Stimulated activated CD8-positive, alpha-beta memory T cell treated with anti-CD3 and anti-CD28 coated beads, Interleukin-2, amount 100 ng/mL, for 48 hours (primary cell): ENCODE data around the gene HECTD4.

ENCODE experiments used
- DNase-seq, 2 donors: peaks; one replicate each; pipeline ENCODE4 v3.0.0-alpha.2; 2020; ENCODE audit warnings: low read depth in 2 of 2

HECTD4 gene

DNA sequence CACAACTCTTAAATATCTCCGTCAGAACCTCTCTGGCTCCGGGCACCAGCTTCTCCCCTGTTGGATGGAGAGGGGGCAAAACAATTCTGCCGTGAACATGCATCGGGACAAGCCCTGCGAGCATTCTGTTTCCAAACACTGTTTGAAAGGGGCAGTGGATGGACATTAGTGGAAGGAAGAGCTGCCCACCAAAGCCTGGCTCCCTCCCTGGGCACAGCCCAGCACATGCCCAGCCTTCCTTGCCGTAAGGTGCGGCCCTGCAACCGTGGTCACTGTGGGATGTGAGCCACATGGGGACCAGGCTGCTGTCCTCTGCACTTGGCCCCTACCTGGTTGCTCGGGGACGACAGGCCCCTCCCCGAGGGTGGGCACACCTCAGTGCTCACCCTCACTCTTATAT is 202.9 kb downstream of the HECTD4 start:
- no peak for DNase-seq

DNA sequence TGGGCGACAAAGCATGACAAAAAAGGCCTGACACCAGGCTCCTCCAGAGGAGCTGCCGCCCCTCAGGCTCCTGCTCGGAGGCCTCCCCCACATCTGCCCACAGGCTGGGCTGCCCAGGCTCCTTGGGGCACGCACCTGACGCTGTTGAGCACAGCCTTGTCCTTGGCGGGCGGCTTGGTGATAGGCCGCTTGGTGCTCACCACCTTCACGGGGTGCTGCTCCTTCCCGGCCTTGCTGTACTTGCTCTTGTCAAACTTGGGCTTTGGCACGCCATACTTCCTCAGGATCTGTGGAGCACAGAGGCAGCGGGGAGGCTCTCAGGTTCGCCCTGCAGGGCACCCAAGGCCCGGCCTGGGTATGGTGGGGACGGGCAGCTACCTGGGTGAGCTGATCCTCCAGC is 203.4 kb downstream of the HECTD4 start:
- no peak for DNase-seq

DNA sequence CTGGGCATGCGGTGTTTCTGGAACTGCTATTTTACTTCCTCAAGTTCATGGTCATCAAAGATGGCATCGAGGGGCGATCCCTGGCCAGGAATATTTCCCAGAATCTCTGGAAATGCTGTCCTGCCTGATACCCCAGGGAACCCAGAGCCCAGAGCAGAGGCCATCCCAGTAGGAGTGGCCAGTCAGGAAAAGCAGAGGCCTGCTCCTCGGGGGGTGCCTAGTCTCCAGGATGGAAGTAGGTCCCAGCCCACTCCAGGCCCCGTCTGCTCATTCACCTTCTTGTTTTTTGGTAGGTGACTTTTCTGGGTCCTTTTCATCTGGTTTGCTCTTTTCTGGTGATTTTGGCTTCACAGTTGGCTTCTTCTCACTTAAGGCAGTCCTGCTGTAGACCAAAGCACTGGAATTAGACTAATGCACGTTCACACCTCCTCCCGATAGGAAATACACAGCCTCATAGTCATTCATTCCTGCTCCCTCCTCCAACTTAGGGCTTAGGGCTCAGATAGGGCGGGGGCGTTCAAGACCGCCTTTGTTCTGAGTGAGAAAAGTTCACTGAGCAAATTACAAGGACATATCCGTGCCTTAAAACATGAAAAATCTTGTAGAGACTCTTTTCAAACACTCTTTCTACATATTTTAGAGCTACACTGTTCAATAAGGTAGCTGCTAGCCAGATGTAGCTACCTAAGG is 205.8 kb downstream of the HECTD4 start:
- no peak for DNase-seq

DNA sequence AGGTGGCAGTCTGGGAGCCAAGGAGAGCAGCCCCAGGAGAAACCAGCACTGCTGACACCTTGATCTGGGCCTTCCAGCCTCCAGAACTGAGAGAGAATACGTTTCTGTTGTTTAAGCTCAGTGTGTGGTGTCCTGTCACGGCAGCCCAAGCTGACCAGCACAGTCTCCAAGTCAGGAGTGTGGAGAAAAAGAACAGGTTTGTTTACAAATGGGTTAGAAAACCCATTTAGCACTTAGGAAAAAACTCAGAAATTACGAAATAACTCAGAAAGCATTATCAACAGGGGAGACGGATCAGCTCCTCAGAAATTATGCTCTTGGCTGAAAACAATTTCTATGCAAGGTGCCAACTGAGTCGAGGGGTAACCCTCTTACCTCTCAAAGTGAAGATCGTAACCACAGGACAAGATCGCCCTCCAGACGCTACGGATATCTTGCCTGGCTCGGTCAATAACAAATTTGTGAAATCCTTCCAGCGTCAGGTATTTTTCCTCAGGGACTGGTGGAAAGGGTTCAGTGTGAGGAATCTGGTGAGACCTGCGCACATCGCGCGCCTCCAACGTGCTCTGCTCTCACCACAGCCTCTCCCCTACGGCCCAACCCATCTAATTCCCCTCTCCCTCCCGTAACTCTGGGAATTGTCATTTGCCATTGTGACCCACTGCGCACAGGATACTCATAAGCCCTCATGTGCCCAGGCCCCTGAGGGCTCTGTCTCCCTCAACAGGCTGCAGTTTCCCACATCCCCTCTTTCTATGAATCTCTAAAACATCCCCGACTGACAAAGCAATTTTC is 206.7 kb downstream of the HECTD4 start:
- DNase-seq, result no peak

DNA sequence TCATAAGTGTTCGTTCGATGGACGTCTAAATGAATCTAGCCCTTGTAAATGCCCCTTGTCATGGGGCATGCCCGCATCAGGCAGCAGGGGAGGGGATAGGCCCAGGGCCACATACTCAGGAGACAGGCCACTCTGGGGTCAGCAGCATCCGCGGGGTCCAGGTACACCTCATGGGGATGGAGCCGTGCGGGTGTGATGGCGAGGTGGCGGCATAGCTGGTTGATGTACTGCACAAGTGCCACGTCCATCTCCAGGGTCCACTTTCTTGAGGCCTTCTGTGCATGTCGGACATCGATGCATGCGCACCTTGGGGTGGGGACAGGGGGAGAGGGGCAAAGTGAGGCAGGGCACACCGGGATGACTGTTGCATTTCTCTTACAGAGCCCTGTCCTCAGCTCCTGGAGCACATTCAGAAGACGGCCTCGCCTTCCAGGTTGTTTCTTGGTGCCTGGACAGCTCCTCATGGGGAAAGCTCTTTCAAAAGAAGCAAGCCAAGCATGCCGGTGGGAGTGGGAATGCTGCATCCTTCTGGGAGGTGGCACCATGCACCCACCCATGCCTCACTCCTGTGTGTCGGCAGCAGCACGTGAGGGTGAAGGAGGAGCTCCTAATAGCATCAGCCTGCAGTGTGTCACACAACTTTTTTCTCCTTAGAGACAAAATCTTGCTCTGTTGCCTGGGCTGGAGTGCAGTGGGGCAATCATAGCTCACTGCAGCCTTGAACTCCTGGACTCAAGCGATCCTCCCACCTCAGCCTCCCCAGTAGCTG is 209.5 kb downstream of the HECTD4 start:
- no peak for DNase-seq

DNA sequence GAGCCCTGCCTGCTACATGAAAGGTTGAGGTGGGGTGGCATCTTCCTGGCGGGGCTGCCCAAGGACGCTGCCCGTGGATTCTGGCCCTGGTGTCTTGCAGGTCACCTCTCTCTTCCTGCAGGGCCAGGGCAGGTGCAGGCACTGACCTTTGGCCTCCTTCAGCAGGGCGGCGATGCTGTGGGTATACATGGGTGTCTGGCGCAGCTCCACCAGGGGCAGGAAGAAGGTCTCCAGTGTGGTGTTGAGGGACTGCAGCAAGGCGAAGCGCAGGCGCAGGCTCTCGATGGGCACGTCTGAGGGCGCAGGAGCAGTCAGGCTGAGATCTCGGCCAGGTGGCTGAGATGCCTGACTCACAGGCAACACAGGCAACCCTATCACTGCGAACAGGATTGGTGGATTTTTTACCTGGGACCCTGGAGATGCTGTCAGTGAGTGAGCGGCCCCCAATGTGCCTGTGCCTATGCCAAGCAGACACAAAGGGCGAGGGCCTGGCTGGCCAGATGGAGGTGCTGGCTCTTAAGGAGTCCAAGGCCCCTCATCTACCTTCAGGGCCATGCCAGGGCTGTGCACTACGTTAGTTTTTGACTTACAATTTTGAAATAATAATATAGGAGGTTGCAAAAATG is 211.1 kb downstream of the HECTD4 start:
- no peak for DNase-seq

DNA sequence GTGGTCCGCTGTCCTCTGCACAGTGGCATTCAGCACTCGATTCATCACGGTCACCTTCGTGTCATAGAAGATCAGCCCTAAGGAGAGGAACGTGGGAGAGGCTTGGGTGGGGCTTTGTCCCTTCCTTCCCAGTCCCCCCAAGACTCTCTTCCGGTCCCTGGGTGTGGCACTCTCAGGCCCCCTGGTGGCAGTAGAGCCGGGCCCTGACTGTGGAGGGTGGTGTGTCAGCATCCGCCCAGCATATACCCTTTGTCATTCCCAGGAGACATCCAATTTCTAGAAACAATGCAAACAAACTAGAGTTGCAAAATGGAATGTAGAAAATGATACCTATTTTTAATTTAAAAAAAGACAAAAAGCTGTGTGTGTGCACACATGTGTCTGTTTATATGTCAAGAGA is 211.9 kb downstream of the HECTD4 start:
- peak; percentile 12 to 16 for DNase-seq

DNA sequence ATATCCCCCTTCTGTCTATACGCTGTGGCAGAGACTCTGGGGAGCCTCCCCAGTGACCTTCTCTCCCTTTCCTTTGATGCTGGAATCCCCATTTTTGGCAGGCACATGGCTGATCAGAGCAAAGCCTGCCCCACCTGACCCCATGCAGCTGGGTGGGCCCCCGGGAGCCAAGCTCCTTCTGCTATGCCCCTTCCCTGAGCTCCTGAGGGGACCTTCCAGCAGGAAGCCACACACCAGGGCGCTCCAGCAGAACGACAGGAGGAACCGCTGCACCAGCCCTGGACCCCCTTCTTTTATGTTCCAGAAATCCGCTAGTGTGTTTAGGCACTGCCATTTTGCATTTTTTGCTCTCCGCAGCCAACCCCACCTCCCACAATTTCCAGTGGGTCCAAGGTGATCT is 212.3 kb downstream of the HECTD4 start:
- no peak for DNase-seq

DNA sequence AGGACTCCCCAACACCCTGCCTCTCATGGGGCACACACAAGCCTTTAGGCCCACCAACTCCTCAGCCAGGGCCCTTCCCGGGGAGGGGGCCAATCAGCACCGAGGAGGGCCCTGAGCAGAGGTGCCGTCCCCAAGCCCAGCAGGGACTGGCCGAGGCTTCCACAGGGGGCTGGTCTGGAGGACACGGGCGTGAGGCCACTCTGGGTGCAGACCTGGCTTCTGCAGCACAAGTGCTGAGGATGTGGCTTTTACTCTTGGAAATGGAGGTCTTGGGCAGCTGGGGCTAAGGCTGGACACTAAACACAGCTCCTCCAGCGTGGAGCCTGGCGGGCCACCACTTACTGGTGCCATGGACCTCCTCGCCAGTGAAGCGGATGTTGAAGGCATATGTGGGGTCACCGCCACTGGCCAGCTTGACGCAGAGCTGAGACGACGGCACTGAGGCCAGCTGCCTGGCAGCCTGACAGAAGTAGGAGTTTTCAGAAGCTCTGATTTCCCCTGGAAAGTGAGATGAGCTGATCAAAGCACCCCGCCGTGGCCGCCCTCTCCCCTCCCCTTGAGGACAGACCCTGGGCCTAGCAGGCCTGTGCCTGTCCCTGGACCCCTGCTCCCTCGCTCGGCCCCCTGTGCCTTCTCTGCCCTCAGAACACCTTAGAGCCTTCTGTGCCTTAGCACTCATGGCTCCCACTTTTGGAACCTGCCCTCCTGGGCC is 212.9 kb downstream of the HECTD4 start:
- no peak for DNase-seq

DNA sequence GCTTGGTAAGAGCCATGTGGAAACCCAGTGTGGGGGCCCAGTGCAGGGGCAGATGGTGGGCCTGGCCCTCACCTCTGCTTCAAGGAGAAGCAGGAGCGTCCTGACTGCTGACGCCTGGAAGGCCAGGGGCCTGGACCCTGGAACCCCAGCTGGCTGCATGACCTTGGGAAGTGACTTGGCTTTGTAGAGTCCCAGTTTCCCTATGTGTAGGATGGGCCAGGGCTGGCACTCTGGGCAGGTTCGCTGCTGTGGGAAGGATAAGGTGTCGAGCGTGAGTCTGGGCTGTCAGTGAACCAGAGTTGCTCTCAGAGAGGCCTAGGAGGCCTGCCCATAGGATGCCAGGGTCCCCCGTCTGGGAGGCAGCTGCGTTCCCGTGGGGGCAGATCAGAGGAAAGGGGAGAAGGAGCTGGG is 213.7 kb downstream of the HECTD4 start:
- DNase-seq, result no peak

DNA sequence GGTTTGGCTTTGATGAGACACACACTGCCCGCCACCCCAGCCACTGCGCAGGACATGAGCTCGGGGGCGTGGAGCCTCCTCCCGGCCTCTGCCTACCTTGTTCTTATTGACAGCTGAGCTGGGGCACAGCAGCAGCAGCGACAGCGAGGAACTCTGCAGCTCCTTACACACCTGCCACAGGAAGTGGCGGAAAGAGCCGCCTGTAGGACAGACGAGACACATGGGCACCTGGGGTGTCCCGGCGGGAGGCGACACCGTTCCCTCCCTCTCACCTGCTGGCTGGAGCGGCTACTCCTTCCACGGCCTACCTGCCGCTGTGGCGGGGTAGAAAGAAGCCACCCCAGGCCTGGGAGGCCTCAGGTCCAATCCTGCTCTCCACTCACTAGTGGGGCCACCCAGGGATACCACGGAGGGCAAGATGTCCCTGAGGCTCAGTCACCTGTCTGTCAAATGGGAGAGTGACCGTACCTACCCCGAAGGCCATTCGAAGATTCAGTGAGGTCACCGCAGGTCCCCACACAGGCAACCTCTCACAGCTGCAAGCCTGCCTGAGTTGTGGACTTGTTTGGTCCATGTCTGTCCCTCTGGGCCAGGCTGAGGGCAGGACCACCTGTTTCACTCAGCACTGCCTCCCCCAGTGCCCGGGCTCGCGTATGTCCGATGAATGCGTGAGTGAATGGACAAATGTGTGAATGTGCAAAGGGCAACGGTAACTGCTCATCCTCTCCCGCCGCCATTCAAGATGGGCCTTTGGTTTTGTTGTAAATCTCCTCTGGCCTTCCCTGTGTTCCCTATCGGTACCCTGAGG is 214.3 kb downstream of the HECTD4 start:
- DNase-seq, result no peak

DNA sequence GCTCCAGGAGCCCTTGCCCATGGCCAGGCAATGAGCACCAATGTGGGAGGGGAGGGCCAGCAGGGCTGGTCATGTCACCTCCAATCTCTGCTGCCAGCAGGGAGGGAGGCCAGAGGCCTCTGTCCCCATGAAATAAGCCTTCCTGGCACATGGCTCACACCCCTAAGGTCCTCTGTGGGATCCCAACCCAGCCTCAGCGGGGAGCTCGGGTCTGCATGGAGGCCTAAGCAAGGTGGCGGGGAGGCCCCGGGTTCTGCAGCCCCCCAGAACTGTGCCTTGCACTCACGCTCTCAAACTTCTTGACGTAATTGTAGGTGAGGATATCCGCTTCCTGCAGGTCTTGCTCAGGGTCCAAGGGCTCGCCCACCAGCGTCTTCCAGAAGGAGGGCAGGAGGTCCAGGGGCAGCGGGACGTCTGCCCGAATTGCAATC is 215.2 kb downstream of the HECTD4 start:
- DNase-seq, result no peak

DNA sequence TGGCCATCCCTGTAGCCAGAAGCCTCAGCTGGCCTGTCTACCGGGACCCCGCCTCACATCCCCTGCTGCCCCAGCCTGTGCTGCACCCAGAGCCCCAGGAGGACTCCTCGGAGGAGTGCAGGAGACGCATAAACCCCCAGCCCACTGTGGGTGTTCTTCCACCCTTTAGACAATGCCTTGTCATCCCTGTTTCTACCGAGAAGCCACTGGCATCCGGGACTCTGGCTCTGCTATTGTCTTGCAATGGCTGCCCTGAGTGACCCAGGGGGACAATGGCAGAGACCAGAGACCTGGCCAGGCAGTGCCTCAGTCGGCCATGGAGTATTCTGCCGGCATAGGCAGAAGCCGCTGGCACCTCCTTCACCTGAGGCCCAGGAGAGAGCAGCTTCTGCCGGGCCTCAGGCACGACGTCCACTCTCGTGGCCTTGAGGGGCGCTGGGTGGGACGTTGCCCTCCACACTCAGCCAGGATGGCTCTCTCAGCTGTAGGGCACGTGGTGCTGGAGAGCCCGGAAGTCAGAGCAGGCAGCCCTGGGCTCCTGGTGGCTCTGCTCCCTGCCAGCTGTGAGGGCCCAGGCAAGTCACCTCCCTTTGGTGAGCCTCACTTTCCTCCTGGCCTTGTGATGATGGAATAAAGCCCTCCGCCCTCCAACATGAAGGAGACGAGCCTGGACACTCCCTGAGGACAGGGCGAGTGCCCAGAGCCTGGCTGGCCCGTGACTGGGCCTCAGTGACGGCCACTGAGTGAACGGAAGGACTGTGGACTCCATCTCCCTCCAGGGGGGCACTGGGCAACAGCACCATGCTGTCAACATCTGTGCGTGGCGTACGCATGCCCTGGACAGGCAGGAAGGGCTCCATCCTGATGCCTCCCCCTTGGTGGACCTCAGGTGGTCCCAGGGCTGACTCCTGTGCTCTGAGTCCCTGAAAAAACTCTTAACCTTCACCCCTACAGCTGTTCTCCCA is 215.9 kb downstream of the HECTD4 start:
- DNase-seq, result no peak

DNA sequence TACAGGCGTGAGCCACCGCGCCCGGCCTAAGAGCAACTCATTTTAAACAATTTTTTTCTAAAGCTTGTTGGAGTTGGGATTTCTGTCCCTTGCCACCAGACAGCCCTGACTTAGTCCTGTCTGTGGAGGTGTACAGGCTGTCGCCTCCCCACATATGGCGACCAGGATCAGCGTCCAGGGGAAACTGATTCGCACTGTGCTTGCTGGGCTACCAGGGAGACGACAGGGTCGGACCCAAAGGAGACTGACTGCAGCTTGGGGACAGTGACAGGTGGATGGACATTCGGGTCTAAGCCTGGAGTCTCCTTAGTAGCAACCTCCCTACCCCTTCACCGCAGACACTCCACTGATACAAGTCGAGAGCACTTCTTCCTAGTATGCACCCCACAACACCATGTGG is 216.6 kb downstream of the HECTD4 start:
- DNase-seq, result no peak

DNA sequence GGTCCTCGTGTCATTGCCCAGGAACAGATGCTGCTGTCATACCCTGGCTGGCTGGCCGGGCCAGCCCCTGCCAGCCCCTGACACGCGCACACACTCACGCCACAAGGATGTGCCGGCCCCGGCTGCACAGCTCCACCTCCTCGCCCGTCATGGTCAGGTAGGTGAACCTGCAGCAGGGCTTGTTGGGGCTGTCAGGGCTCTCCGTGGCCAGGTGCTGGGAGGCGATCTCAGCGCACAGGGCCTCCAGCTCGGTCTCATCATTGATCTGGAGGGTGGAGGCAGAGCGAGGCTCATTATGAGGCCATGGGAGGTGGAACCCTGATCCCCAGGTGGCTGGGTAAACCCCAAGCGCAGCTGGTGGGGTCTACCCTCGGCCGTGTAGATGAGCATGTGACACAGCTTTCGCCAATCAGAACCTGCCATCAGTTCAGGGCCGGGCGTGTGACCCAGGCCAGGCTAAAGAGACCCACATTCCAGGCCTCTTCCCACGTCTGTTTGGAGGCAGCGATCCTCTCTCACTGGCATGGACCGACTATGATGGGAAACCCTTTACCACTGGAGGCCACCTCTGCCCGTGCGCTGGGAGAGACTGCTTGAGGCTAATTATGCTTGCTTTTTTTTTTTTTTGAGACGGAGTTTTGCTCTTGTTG is 218.1 kb downstream of the HECTD4 start:
- no peak for DNase-seq

DNA sequence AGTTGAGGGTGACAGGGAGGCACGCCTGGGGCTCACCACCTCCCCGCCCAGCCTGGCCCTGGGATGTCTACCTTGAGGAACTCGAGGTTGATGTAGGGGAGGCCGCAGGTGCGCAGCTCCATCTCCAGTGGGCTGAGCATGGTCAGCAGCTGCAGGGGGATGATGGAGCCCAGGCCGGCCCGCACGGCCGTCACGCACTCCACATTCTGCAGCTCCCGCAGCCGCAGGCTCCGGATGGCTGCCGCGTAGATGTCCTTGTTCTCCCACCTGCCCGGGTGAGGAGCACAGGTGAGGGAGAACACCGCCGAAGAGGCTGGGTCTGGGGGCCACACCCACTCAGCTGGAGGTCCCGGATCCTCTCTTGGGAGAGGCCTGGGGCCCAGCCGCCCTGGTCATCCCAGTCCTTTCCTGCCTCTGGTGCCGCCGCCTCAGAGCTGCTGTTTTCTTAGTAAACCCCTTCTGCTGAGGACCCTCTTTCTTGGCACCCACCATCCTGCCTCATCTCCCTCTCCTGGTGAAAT is 218.7 kb downstream of the HECTD4 start:
- no peak for DNase-seq

DNA sequence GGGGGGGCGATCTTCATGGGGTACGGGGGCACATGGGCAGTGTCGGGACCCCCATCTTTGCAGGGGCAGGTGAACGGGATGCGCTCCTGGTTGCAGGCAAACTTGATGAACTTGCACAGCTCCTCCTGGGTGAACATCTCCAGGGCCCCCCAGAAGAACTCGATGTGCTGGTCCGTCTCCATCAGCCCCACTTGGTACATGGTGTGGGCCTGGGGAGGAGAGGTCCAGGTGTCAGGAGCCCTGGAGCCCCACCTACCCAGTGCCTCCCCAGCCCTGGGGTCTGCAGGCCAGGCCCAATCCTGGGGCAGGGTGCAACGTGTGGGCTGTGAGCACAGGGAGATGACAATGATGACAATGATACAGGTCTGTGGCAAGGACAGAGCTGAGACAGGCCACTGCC is 219.2 kb downstream of the HECTD4 start:
- no peak for DNase-seq

DNA sequence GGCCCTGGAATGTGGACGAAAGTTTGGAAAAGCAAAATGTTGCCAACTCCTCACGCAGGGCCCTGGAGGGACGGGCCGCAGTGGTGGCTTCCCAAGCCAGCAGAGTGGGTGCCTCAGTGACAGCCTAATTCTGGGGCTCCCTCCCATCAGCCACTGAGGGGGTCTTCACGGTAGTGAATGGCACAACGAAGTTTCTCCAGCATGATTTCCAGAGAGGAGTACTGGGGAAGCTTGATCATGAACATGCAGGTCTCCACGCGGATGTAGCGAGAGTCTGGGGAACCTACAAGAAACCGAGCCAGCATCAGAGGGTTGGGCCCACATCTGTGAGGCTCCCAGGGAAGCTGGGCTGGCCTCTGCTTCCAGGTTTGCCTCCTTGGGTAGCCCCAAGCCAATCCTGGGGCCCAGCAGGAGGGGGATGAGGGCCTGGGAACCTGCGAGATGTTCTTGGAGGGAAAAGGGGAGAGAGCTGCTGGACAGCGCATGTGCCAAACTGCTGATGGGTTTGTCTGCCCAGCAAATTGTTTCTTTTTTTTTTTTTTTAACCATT is 219.9 kb downstream of the HECTD4 start:
- no peak for DNase-seq
